Umbilical cord (tissue), 2 donors: ENCODE measurements around the gene TEAD2. TPM values are rescaled to one million over a fixed set of nuclear protein-coding genes. Genes with fewer than 3 reads are reported as not detected.

ENCODE experiments used
- DNase-seq: peaks from one replicate; pipeline ENCODE4 v3.0.0-alpha.2; 2015; ENCODE audit warnings: low spot score
- total RNA-seq: library from RNA; depleted of rRNA; stranded (reverse); fragments of >200 nt; gene quantifications from one replicate; pipeline ENCODE4 v1.2.3, GENCODE V29; 2014; ENCODE audit warnings: low replicate concordance; ENCODE audit not compliant: insufficient read depth

Gene TEAD2
- total RNA-seq, 1 donor from 2014 or later, result 25.5 TPM

GRCh38 chr19:49348305-49349189 lies 13.7 kb downstream of the TEAD2 start:
- no peak for DNase-seq

- peak; percentile 47 for DNase-seq
These were observed 14.4 kb downstream of the TEAD2 start for GRCh38 chr19:49347835-49348234.

GRCh38 chr19:49347191-49347590 lies 15.0 kb downstream of the TEAD2 start:
- DNase-seq, result no peak

GRCh38 chr19:49344505-49345423 lies 17.5 kb downstream of the TEAD2 start:
- no peak for DNase-seq

- DNase-seq, result no peak
These were observed 19.1 kb downstream of the TEAD2 start for GRCh38 chr19:49343123-49343522.

GRCh38 chr19:49342291-49342721 lies 19.9 kb downstream of the TEAD2 start:
- DNase-seq, result no peak

- DNase-seq, result no peak
These were observed 21.1 kb downstream of the TEAD2 start for GRCh38 chr19:49340865-49341718.

GRCh38 chr19:49340069-49340864 lies 21.9 kb downstream of the TEAD2 start:
- peak; percentile 32 for DNase-seq

GRCh38 chr19:49339301-49340068 lies 22.7 kb downstream of the TEAD2 start:
- DNase-seq, result peak; percentile 96

GRCh38 chr19:49338691-49339300 lies 23.4 kb downstream of the TEAD2 start:
- peak; percentile 57 for DNase-seq

- DNase-seq, result no peak
These were observed 24.1 kb downstream of the TEAD2 start for GRCh38 chr19:49338023-49338677.

- DNase-seq, result no peak
These were observed 24.8 kb downstream of the TEAD2 start for GRCh38 chr19:49337267-49338022.

GRCh38 chr19:49336482-49337266 lies 25.5 kb downstream of the TEAD2 start:
- DNase-seq, result no peak

GRCh38 chr19:49335784-49336481 lies 26.3 kb downstream of the TEAD2 start:
- no peak for DNase-seq

GRCh38 chr19:49335071-49335783 lies 27.0 kb downstream of the TEAD2 start, which contains the start of gene CD37:
TSS of gene CD37 (plus strand) at chr19:49335406. CDS start at chr19:49335541, 135 bp downstream.
- DNase-seq, result no peak

- no peak for DNase-seq
These were observed 28.4 kb downstream of the TEAD2 start for GRCh38 chr19:49333811-49334288.
